Renal cortical epithelial cell (primary cell): ENCODE data around the gene FOXF1. TPM values are rescaled to one million over a fixed set of nuclear protein-coding genes. Genes with fewer than 3 reads are reported as not detected.
A peak's percentile ranks its signal among the peaks of the same experiment; 100 is the strongest.

Experiments used
- DNase-seq: peaks from one replicate; pipeline ENCODE4 v3.0.0-alpha.2; 2011; ENCODE audit warnings: low read depth
- total RNA-seq: library from RNA; depleted of rRNA; stranded (reverse); fragments of >200 nt; gene quantifications from 2 replicates; pipeline ENCODE4 v1.2.3, GENCODE V29; 2014

Gene FOXF1
- total RNA-seq, 1 donor from 2014 or later = not detected

DNA sequence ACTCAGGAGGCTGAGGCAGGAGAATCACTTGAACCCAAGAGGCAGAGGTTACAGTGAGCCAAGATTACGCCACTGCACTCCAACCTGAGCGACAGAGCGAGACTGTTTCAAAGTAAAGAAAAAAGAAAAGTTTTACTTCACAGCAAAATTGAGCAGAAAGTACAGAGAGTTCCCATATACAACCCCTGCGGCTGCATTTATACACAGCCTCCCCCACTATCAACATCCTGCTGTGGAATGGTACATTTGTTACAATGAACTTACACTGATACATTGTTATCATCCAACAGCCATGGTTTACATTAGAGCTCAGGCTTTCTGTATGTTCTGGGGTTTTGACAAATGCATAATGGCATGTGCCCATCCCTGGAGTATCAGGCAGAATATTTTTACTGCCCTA, 47.3 kb downstream of the FOXF1 start:
- no peak for DNase-seq

DNA sequence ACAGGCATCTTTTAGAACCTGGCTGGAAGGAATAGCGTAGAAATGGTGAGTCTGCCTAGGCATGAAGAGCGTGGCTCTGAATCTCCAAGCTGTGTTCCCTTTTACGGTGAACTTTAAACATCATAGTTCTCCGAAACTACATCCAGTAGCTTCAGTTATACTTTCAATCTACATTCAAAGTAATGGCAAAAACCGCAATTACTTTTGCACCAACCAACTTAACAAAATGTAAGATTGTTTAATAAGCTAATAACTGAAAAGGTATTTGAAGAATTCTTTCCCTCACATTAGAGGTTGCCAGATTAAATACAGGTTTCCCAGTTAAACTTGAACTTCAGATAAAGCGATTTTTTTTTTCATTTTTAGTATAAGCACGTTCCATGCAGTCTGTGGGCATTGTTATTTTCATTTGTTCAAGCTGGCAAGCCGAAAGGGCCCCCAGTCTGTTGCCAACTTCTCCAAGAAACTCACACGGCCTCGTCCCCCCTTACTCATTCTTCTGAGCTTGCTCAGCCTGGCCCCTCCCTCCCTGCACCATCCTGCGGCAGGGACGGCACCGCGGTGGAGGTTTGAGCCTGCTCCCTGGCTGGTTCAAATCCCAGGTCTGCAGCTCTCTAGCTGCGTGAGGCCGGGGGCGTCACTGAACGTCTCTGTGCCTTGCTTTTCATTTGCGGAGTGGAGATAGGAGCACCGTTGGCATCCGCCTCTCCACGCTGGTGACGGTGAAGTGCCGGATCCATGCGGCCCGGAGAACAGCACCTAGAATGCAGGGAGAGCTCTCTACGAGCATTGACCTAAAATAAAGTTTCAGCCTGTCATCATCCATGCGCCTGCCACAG, 48.2 kb downstream of the FOXF1 start:
- DNase-seq = no peak

DNA sequence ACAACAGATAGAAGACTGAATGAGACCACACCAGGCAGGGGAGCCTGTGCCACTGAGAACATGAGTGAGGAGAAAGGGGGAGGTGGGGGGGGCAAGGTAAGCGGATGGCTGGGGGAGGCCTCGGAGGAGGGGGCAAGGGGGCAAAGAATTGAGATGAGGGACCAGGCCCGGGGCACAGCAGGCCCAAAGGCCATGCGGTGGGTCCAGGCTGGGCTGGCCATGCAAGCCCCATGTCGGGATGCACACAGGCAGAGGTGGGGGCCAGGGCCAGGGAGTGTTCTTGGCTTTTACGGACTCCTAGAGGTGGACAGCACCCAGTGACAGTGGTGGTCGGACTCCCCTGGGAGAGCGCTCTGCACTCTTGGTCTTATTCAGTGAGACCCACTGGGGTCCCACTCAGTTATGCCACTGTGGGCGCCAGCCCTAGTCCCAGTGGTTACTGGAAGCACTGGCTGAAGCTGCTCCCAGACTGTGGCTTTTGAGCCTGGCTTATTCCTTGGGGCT, 49.5 kb downstream of the FOXF1 start:
- no peak for DNase-seq

DNA sequence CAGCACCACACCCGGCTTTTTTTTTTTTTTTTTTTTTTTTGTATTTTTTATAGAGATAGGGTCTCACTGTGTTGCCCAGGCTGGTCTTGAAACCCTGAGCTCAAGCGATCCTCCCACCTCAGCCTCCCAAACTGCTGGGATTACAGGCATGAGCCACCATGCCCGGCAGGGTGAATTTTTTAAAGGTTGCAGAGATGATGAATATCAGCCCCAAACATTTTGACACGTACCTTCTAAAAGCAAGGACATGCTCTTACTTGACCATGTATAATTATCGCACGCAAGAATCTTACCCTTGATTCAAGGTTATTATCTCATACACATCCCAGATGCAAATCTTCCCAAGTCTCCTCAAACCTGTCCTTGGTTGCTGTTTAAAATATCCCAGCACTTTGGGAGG, 52.0 kb downstream of the FOXF1 start:
- no peak for DNase-seq

DNA sequence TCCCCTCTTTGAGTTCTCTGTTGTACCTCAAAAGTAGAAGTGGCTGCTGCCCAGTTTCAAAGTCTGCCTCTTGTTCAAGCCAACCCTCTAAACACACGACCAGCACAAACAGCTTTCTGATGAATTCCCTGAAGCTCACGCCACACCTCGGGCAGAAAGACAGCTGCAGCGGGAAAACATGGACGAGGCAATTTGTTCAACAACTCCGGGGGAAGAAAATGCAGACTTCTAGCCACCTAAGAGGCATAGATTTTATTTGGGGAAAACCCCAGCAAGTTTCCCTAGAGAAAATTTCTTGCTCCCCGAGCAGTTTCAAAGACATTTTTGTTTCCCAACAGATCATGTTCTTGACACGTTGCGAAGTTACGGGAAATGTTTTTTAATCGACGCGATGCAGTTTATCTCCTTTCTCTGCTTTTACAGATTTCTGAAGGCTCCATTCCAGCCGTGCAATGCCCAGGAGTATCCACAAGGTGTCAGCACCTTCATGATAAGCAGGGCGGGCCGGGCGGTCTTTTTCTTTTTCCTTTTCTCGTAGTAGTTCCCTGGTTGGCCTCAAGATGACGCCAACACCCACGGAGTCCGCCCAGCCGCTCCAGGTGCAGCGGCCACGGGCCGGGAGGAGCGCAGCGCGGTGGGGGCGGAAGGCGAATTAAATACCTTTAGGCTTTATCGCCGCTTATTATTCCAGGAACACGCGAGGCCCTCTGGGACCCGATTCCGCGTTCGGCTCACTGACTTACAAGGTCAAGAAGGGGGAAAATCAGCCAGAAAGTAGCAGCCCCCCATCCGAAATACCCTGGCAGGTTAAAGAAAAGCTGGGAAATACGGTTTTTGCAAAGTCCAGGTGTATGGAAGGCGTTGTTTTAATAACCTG, 53.4 kb downstream of the FOXF1 start:
- peak; percentile 65 for DNase-seq

Other genes starting within 250 kb of the FOXF1 start
- gene MTHFSD, start 44.7 kb downstream of the FOXF1 start, total RNA-seq = 7.5 and 18.5 TPM in 2 replicates
- gene FOXC2, start 56.3 kb downstream of the FOXF1 start, total RNA-seq = 0.17 and 0.35 TPM in 2 replicates
- 0.25 and 2.1 TPM in 2 replicates for gene FOXL1, start 68.0 kb downstream of the FOXF1 start, total RNA-seq